ENCODE measurements around the gene IMPA2. TPM values are rescaled to one million over a fixed set of nuclear protein-coding genes. Genes with fewer than 3 reads are reported as not detected.

IMPA2 gene
- total and polyA plus RNA-seq, 2 of the 8 experiments (the other 6 are each of a cell fraction or from before 2014, with no cell fraction given): 102 to 140 TPM

DNA sequence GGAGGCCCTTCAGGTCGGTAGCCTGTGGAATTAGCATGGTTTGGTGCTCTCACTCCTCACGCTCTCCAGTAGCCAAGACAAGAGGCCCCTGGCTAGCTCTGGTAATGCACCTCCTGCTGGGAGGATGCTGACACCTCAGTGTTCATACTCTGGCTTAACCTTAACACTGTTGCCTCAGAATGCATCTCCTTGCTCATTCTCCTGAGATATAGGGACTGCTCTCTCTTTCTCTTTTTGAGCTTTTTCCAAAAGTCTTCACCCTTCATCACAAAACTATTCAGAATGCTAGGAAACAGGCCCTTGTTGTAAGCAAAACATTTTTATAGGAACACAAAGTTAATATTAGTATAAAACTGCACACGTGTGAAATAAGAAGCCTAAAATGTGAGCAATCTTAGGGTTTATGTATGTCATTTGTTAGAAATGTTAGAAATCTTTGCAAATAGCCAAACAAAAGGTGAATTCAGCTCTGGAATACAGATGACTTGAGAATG is 17.3 kb upstream of the IMPA2 start:
- FAIRE-seq (no peak), DNase-seq (ENCODE audit: low read depth in 1 of 2, low spot score in 2 of 2) (no peak)
- Histone ChIP-seq H3K9ac (replicated peaks in 1 of 4; ENCODE audit: extremely low read depth in 1 of 4, low read depth in 3 of 4, low read length in 3 of 4) (no peak overlapping the region), H3K79me2 (ENCODE audit: control insufficient read depth in 1 of 2, insufficient read depth in 2 of 2, low read length in 2 of 2) (no peaks in the 10 kb centered on the region), H3K27me3 (replicated peaks in 1 of 4; ENCODE audit: control insufficient read depth in 3 of 4, extremely low read depth in 1 of 4, insufficient read depth in 3 of 4, low read length in 3 of 4) (no peaks in the 10 kb centered on the region), H2BK20ac (ENCODE audit: low read length) (no peak overlapping the region), H3K4ac (replicated peaks; ENCODE audit: insufficient read length, low read depth, low read length) (no peak overlapping the region), H2BK15ac (ENCODE audit: low read length) (no peak overlapping the region), H2BK120ac (replicated peaks; ENCODE audit: low read depth, low read length) (no peak overlapping the region), H3K79me1 (ENCODE audit: low read depth, low read length) (no peaks in the 10 kb centered on the region), H3K27ac (ENCODE audit: low read depth, low read length) (no peak overlapping the region), H3K18ac (ENCODE audit: extremely low read depth, low read length) (no peak overlapping the region), H2BK12ac (ENCODE audit: low read depth, low read length) (no peak overlapping the region), H4K20me1 (replicated peaks in 1 of 2; ENCODE audit: control insufficient read depth in 1 of 2, insufficient read depth in 2 of 2, low read length in 2 of 2) (no peaks in the 10 kb centered on the region), H2AK5ac (ENCODE audit: low read depth, low read length) (no peak overlapping the region), H4K91ac (replicated peaks; ENCODE audit: insufficient read length, low read length) (no peak overlapping the region), H4K5ac (ENCODE audit: insufficient read length, low read depth, low read length) (no peak overlapping the region), H3K4me1 (replicated peaks in 1 of 4; ENCODE audit: control insufficient read depth in 3 of 4, insufficient read depth in 4 of 4, low read length in 3 of 4) (peaks cover 0 to 3% (median under 1%) of the 10 kb centered on the region in 4 experiments; a peak in 2 of 7 replicates), H3K36me3 (ENCODE audit: control insufficient read depth in 2 of 4, insufficient read depth in 4 of 4, low read length in 3 of 4) (no peaks in the 10 kb centered on the region), H4K8ac (ENCODE audit: extremely low read depth, insufficient read depth, low read length) (no peak overlapping the region), H3K4me3 (ENCODE audit: extremely low read depth in 1 of 4, insufficient read depth in 2 of 4, low read depth in 3 of 4, low read length in 4 of 4) (no peak overlapping the region), H2AFZ (ENCODE audit: low read length) (no peak overlapping the region), H3K56ac (replicated peaks; ENCODE audit: insufficient read length, low read depth, low read length) (no peak overlapping the region), H3K23me2 (ENCODE audit: low read depth, low read length) (no peaks in the 10 kb centered on the region; the same call in 1 of the 2 replicates), H3K14ac (ENCODE audit: insufficient read length) (no peak overlapping the region), H3K23ac (ENCODE audit: insufficient read length) (no peak overlapping the region), H3K4me2 (ENCODE audit: insufficient read depth in 1 of 2, low read depth in 2 of 2, low read length in 2 of 2) (no peak overlapping the region), H2BK5ac (ENCODE audit: low read depth, low read length) (no peak overlapping the region), H3K9me3 (ENCODE audit: insufficient read depth in 2 of 2, low read depth in 1 of 2, low read length in 1 of 2) (peaks cover 0 to 5% of the 10 kb centered on the region in 2 experiments; a peak in 1 of 4 replicates)
- WGBS, 2 experiments (ENCODE audit: extremely low coverage in 1 of 2, insufficient coverage in 1 of 2, insufficient read length in 1 of 2, insufficient replicate concordance in 2 of 2, low coverage in 1 of 2, low lambda C conversion rate in 2 of 2, missing lambda C conversion rate in 1 of 2): 70% methylated on average over 3 of the region's 3 CpGs; no CpG with 5 or more reads in 1 of the 2 experiments
- ChIA-PET POLR2A (ENCODE audit: partially characterized antibody) (interaction anchor here (0.9 to 1.1 kb wide), 2 partner anchors 9 to 16 kb away, joined by 3 read pairs; no protein-coding TSS in a partner anchor), CTCF (ENCODE audit: partially characterized antibody) (interaction anchor here (0.9 to 1.3 kb wide), 2 partner anchors 26 to 28 kb away, joined by 3 read pairs; no protein-coding TSS in a partner anchor)
- TF ChIP-seq YY1 (IDR thresholded peaks at IDR 0.05; ENCODE audit: low read depth, low read length) (no peak), CREB1 (IDR thresholded peaks at IDR 0.05) (no peak), SIN3A (conservative IDR thresholded peaks at IDR 0.05 in 1 of 2, IDR thresholded peaks at IDR 0.05 in 1 of 2; ENCODE audit: low read depth in 1 of 2, low read length in 2 of 2) (no peak), HDAC6 (IDR thresholded peaks at IDR 0.05; ENCODE audit: low read depth, low read length) (no peak), ZNF274 (IDR thresholded peaks at IDR 0.05; ENCODE audit: borderline replicate concordance, extremely low read depth, low read length) (no peak), TAF7 (optimal IDR thresholded peaks at IDR 0.05; ENCODE audit: borderline replicate concordance, low read depth, low read length) (no peak)

All from H1 (cell line).